ENCODE results near the gene TLR1.

The TLR1 gene, protein sequence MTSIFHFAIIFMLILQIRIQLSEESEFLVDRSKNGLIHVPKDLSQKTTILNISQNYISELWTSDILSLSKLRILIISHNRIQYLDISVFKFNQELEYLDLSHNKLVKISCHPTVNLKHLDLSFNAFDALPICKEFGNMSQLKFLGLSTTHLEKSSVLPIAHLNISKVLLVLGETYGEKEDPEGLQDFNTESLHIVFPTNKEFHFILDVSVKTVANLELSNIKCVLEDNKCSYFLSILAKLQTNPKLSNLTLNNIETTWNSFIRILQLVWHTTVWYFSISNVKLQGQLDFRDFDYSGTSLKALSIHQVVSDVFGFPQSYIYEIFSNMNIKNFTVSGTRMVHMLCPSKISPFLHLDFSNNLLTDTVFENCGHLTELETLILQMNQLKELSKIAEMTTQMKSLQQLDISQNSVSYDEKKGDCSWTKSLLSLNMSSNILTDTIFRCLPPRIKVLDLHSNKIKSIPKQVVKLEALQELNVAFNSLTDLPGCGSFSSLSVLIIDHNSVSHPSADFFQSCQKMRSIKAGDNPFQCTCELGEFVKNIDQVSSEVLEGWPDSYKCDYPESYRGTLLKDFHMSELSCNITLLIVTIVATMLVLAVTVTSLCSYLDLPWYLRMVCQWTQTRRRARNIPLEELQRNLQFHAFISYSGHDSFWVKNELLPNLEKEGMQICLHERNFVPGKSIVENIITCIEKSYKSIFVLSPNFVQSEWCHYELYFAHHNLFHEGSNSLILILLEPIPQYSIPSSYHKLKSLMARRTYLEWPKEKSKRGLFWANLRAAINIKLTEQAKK

GRCh38 chr4:38804654-38805295, at the start of gene TLR1:
Gene TLR1 (minus strand): TSS chr4:38804791. CDS start chr4:38798831, 5,960 bp downstream.
- DNase-seq (ENCODE audit: low read depth), result peak; percentile 59

DNA sequence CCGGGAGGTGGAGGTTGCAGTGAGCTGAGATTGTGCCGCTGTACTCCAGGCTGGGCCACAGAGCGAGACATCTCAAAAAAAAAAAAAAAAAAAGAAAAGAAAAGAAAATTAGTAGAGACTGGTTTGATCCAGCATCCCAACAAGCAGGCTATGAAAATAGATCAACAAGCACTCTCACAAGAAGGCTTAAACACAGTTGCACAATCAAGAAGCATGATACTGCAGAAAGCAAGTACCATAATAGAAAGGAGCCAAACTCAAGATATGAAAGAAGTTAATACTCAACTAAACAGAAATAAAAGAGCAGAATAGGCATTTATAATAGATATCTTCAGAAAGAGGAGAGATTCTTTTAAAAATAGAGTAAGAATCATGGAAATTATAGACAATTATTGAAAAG, 41.4 kb upstream of the TLR1 start:
- no peak for DNase-seq (ENCODE audit: low read depth)

- DNase-seq (ENCODE audit: low read depth), result no peak
Measured at GRCh38 chr4:38842994-38843393, 38.4 kb upstream of the TLR1 start.

GRCh38 chr4:38837849-38838248, 33.3 kb upstream of the TLR1 start:
- DNase-seq (ENCODE audit: low read depth), result peak; percentile 85

DNA sequence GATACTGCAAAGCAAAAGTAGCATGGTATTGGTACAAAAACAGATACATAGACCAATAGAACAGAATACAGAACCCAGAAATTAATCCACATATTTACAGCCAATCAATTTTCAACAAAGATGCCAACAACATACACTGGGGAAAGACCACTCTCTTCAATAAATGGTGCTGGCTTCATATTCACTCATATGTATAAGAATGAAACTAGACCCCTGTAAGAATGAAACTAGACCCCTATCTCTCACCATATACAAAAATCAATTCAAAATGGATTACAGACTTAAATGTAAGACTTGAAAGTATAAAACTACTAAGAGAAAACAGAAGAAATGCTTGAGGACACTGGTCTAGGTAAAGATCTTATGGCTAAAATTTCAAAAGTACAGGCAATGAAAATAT, 32.7 kb upstream of the TLR1 start:
- no peak for DNase-seq (ENCODE audit: low read depth)

GRCh38 chr4:38834570-38834969, 30.0 kb upstream of the TLR1 start:
- no peak for DNase-seq (ENCODE audit: low read depth)

DNA sequence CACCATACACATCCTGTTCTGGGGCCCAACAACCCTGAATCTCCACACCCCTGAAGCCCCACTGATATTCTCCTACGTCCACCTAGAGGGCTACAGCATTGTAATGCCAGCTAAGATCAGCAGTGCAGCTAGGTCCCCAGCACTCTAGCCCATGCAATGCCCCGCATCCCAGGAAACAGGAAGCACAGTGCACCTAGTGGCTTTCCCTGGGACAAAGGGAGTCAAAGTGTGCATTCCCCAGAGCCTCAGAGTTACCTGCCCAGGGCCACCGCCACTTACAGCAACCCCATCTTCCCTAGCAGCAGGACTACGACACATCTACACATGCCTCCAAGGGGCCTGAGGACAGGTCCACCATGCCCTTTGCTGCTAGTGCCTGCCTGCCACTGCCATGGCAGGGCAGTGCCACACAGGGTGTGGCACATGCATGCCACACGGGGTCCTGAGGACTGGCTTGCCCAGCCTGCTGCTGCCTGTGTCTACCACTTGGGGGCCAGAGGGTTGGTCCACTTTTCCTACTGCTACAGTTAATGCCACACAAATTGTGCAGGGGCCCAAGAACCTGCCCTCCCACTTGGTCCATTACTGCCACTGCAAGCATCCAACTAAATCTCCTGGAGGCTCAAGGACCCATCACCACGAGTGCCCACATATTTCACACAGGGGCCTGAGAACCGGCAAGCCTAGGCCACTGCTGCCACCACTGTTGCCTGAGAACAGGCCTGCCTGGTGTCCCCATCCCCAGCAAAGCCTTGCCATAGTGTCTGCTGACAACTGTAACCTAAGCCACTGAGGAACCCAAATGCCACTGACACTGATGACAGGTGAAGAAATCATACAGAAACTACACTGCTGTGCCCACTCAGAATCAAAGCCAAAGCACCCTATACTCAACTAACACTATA, 28.3 kb upstream of the TLR1 start:
- DNase-seq (ENCODE audit: low read depth), result no peak

DNA sequence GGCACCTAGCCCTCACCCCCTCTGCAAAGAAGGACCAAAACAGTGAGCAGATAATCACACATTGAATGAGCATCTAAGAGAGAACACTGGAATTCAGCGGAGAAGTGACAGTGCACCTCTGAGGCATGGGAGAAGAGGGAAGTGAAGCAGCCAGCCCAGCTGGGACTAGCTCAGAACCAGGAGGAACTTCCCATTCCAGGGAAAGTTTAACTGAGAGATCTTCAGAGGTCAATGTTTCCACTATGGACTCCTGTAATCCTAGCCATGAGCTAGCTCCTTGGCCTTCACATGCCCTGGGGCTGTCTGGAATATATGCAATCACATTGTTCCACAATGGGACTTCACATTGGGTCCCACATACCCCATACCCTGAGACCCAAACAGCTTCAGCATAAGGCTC, 27.6 kb upstream of the TLR1 start:
- peak; percentile 51 for DNase-seq (ENCODE audit: low read depth)

DNA sequence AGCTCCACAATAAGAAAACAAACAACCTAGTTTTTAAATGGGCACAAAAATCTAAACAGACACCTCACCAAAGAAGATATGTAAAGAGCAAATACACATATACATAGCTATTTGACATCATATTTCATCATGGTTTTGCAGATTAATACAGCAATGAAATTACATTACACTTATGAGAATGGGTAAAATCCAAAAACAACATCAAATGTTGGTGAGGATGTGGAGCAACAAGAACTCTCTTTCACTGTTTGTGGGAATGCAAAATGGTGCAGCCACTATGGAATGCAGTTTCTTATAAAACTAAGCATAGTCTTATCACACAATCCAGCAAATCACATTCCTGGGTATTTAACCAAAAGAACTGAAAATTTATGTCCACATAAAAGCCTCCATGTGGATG, 27.1 kb upstream of the TLR1 start:
- DNase-seq (ENCODE audit: low read depth), result peak; percentile 90

GRCh38 chr4:38829237-38829636, 24.6 kb upstream of the TLR1 start:
- no peak for DNase-seq (ENCODE audit: low read depth)

GRCh38 chr4:38823766-38824165, 19.2 kb upstream of the TLR1 start:
- no peak for DNase-seq (ENCODE audit: low read depth)

GRCh38 chr4:38822748-38823303, 18.2 kb upstream of the TLR1 start:
- no peak for DNase-seq (ENCODE audit: low read depth)

DNA sequence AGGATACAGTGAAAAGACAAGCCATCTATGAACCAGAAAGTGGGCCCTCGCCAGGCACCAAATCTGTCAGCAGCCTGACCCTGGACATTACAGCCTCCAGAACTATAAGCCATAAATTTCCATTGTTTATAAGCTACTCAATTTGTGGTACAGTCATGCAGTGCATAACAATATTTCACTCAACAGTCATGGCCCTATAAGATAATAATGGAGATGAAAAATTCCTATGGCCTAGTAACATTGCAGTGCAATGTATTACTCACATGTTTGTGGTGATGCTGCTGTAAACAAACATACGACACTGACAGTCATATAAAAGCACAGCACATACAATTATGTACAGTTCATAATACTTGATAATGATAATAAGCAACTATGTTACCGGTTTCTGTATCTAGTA, 17.1 kb upstream of the TLR1 start:
- peak; percentile 50 for DNase-seq (ENCODE audit: low read depth)

GRCh38 chr4:38820329-38821061, 15.9 kb upstream of the TLR1 start:
- DNase-seq (ENCODE audit: low read depth), result no peak

DNA sequence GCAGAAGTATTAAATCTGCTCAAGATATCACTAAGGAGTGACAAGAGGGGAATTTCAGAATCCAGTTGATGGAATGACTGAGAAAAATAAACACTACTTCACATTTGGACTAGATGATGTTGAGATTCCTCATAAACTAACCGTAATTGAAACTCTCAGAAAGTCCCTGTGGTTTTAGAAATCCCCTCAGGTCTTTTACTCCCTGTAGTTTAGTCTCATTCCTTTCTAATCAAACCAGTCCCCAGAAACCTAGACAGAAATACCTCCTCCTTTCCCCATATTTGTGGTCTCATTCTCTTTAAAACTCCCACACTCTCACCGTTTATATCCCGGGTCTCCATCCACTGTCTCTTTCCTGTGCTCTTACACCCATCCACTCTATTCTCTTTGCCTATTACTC, 15.0 kb upstream of the TLR1 start:
- peak; percentile 86 for DNase-seq (ENCODE audit: low read depth)

- no peak for DNase-seq (ENCODE audit: low read depth)
Measured at GRCh38 chr4:38818441-38818976, 13.9 kb upstream of the TLR1 start.

DNA sequence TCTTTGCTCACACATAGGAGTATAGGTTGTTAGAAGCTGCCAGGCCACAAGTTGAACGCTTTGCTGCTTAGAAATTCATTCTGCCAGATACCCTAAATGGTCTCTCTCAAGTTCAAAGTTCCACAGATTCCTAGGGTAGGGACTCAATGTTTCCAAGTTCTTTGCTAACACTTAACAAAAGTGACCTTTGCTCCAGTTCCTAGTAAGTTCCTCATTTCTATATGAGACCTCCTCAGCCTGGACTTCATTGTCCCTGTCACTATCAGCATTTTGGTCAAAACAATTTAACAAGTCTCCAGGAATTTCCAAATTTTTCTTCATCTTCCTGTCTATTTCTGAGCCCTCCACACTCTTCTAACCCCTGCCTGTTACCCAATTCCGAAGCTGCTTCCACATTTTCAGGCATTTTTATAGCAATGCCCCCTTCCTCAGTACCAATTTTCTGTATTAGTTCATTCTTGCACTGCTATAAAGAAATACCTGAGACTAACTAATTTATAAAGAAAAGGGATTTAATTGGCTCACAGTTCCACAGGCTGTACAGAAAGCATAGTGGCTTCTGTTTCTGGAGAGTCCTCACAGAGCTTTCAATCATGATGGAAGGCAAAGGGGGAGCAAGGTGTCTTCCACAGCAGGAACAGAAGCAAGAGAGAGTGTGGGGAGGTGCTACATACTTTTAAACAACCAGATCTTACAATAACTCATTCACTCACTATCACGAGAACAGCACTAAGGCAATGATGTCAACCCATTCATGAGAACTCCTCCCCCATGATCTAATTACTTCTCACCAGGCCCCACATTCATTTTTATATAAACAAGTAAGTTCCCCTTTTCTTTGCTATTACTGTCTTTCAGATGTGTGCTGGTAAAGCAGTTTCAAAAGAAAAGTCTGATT, 11.5 kb upstream of the TLR1 start:
- no peak for DNase-seq (ENCODE audit: low read depth)

DNA sequence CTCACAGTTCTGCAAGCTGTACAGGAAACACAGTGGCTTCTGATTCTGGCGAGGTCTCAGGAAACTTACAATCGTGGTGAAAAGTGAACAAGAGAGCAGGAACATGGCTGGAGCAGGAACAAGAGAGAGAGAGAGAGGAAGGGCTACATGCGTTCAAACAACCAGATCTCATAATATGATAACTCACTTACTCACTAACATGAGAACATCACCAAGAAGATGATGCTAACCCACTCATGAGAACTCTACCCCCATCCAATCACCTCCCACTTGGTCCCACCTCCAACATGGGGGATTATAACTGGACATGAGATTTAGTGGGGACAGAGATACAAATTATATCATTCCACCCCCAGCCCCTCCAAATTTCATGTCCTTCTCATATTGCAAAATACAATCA, 9.8 kb upstream of the TLR1 start:
- no peak for DNase-seq (ENCODE audit: low read depth)

DNA sequence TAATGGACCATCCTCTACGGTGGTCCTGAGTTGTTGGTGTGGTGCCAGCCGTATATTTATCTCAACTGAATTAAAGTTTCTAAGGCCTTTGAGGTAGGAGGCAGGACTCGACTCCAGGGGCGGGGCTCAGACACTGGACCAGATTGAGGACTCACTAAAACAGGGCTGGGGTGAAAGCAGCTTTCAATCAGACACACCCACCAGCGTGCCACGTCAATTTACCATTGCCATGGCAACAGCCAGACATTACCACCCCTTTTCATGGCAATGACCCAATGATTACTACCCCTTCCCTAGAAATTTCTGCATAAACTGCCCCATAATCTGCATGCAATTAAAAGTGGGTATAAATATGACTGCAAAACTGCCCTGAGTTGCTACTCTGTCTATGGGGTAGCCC, 6.7 kb upstream of the TLR1 start:
- no peak for DNase-seq (ENCODE audit: low read depth)

Measured in EH (cell line).